Neuronal stem cell (in vitro differentiated cells): ENCODE results near the gene CARD14.

Experiments used
- DNase-seq: peaks from one replicate; pipeline ENCODE4 v3.0.0-alpha.2; 2013; ENCODE audit warnings: low spot score
- H2AFZ ChIP-seq: one replicate; pipeline ENCODE4 v1.6.1; 2013; ENCODE audit warnings: mild to moderate bottlenecking, low read length, inconsistent platforms
- H2AK5ac ChIP-seq: 2 replicates; pipeline ENCODE4 v1.6.1; 2013; ENCODE audit warnings: low read depth, mild to moderate bottlenecking, inconsistent platforms, low read length, moderate library complexity, mixed read lengths
- H2BK120ac ChIP-seq: 2 replicates; pipeline ENCODE4 v1.6.1; 2013; ENCODE audit warnings: low read depth, mild to moderate bottlenecking, inconsistent platforms, low read length, moderate library complexity, mixed read lengths
- H2BK12ac ChIP-seq: one replicate; pipeline ENCODE4 v1.6.1; 2013; ENCODE audit warnings: low read length, inconsistent platforms
- H2BK15ac ChIP-seq: 2 replicates; pipeline ENCODE4 v1.6.1; 2013; ENCODE audit warnings: mild to moderate bottlenecking, low read length, inconsistent platforms, mixed read lengths
- H2BK5ac ChIP-seq: one replicate; pipeline ENCODE4 v1.6.1; 2013; ENCODE audit warnings: inconsistent platforms, mild to moderate bottlenecking, low read length, moderate library complexity
- H3K14ac ChIP-seq: one replicate; pipeline ENCODE4 v1.6.1; 2013; ENCODE audit warnings: low read length, inconsistent platforms
- H3K18ac ChIP-seq: 2 replicates; pipeline ENCODE4 v1.6.1; 2013; ENCODE audit warnings: low read length, inconsistent platforms
- H3K23ac ChIP-seq: 2 replicates; pipeline ENCODE4 v1.6.1; 2013; ENCODE audit warnings: low read depth, mild to moderate bottlenecking, mixed read lengths, low read length, inconsistent platforms; ENCODE audit not compliant: poor library complexity
- H3K27ac ChIP-seq: replicated peaks from 3 replicates; pipeline ENCODE4 v1.5.1; 2013; ENCODE audit warnings: low read length, inconsistent platforms
- H3K27me3 ChIP-seq, 3 experiments: 2 replicates each; pipeline ENCODE4 v1.6.1; 2013; ENCODE audit warnings: low read length in 3 of 3, mild to moderate bottlenecking in 2 of 3, inconsistent platforms in 1 of 3, low read depth in 1 of 3, mixed read lengths in 1 of 3, moderate library complexity in 1 of 3; ENCODE audit not compliant: control insufficient read depth in 3 of 3, insufficient read depth in 3 of 3
- H3K36me3 ChIP-seq, 2 donors: replicated peaks in 1 of 2; 2 replicates each; pipeline ENCODE4 v1.6.1; 2013; ENCODE audit warnings: low read length in 2 of 2; ENCODE audit not compliant: control insufficient read depth in 2 of 2, insufficient read depth in 2 of 2
- H3K4ac ChIP-seq: 2 replicates; pipeline ENCODE4 v1.6.1; 2013; ENCODE audit warnings: inconsistent platforms, mild to moderate bottlenecking, low read length, moderate library complexity
- H3K4me1 ChIP-seq, 2 donors: 1 replicate in 1 of 2; 2 replicates in 1 of 2; pipeline ENCODE4 v1.6.1; 2013; ENCODE audit warnings: low read length in 2 of 2, low read depth in 1 of 2; ENCODE audit not compliant: control insufficient read depth in 2 of 2, insufficient read depth in 1 of 2
- H3K4me2 ChIP-seq: one replicate; pipeline ENCODE4 v1.6.1; 2013; ENCODE audit warnings: mild to moderate bottlenecking, low read length, inconsistent platforms; ENCODE audit not compliant: insufficient read depth, poor library complexity, severe bottlenecking
- H3K4me3 ChIP-seq, 2 donors: 2 replicates each; pipeline ENCODE4 v1.5.1; 2013; ENCODE audit warnings: low read length in 2 of 2, mild to moderate bottlenecking in 2 of 2, inconsistent platforms in 1 of 2, moderate library complexity in 1 of 2
- H3K79me1 ChIP-seq: one replicate; pipeline ENCODE4 v1.6.1; 2013; ENCODE audit warnings: low read depth, mild to moderate bottlenecking, inconsistent platforms, low read length, moderate library complexity
- H3K9ac ChIP-seq: one replicate; pipeline ENCODE4 v1.6.1; 2013; ENCODE audit warnings: mild to moderate bottlenecking, low read depth, low read length, inconsistent platforms; ENCODE audit not compliant: poor library complexity
- H3K9me3 ChIP-seq, 2 donors: replicated peaks in 1 of 2; 2 replicates each; pipeline versions ENCODE3 to v1.6.1; 2013; ENCODE audit warnings: low read length in 2 of 2, mild to moderate bottlenecking in 2 of 2, inconsistent platforms in 1 of 2, low read depth in 1 of 2, mixed read lengths in 1 of 2, moderate library complexity in 1 of 2; ENCODE audit not compliant: control insufficient read depth in 2 of 2, insufficient read depth in 1 of 2
- H4K8ac ChIP-seq: one replicate; pipeline ENCODE4 v1.6.1; 2013; ENCODE audit warnings: low read depth, mild to moderate bottlenecking, inconsistent platforms, low read length, moderate library complexity
- H4K91ac ChIP-seq: one replicate; pipeline ENCODE4 v1.6.1; 2013; ENCODE audit warnings: low read length, low read depth, mild to moderate bottlenecking, inconsistent platforms; ENCODE audit not compliant: poor library complexity
- WGBS, 2 donors: extraction: QIAGEN DNeasy Blood & Tissue Kit; methylation state at CpG; one replicate each; pipeline ENCODE4 v1.1.7; 2013; ENCODE audit warnings: missing lambda C conversion rate in 2 of 2, mixed read lengths in 1 of 2; ENCODE audit not compliant: insufficient read length in 2 of 2, insufficient replicate concordance in 1 of 2; ENCODE audit errors: extremely low coverage in 2 of 2; 5-methylcytosine and 5-hydroxymethylcytosine counted together

CARD14 gene

DNA sequence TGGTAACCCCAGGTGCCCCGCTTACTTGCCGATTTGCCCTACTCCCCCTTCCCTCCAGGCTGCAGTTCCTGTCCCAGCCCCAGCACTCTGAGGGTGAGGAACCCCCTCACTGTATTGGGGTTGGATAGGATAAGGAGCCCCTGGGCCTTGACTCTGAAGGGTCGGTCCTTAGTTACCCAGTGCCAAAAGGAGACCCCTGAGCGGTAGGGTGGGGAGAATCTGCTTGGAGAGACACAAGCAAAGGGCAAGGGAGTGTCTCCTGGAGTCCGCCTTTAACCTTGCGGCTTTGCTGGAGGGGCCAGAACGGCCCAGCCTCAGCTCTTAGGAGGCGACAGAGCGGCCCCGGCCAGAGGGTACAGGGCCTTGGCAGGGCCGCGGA, 13.0 kb downstream of the CARD14 start:
- no peak overlapping the region for H2AFZ ChIP-seq
- no peak overlapping the region for H3K14ac ChIP-seq
- H4K91ac ChIP-seq, result no peak overlapping the region
- H2BK5ac ChIP-seq, result no peak overlapping the region
- no CpG with 5 or more reads among the region's 12 CpGs for WGBS, 2 donors
- H3K9ac ChIP-seq, result no peak overlapping the region
- no peaks in the 10 kb centered on the region for H3K79me1 ChIP-seq
- H2BK12ac ChIP-seq, result no peak overlapping the region
- no peak overlapping the region for H4K8ac ChIP-seq
- peak overlapping the region; percentile 66 for H2BK15ac ChIP-seq
- no peak for DNase-seq
- peaks cover 10 to 12% of the 10 kb centered on the region in 2 donors for H3K4me1 ChIP-seq
- H3K27ac ChIP-seq, result no peak overlapping the region
- no peaks in the 10 kb centered on the region for H3K9me3 ChIP-seq
- no peak overlapping the region for H3K4me3 ChIP-seq
- no peak overlapping the region for H3K4me2 ChIP-seq
- no peak overlapping the region for H3K23ac ChIP-seq
- H3K27me3 ChIP-seq, result no peaks in the 10 kb centered on the region
- no peak overlapping the region for H3K4ac ChIP-seq
- no peaks in the 10 kb centered on the region for H3K36me3 ChIP-seq
- H2BK120ac ChIP-seq, result no peak overlapping the region
- H2AK5ac ChIP-seq, result peak overlapping the region; percentile 33
- peak overlapping the region; percentile 27 for H3K18ac ChIP-seq

DNA sequence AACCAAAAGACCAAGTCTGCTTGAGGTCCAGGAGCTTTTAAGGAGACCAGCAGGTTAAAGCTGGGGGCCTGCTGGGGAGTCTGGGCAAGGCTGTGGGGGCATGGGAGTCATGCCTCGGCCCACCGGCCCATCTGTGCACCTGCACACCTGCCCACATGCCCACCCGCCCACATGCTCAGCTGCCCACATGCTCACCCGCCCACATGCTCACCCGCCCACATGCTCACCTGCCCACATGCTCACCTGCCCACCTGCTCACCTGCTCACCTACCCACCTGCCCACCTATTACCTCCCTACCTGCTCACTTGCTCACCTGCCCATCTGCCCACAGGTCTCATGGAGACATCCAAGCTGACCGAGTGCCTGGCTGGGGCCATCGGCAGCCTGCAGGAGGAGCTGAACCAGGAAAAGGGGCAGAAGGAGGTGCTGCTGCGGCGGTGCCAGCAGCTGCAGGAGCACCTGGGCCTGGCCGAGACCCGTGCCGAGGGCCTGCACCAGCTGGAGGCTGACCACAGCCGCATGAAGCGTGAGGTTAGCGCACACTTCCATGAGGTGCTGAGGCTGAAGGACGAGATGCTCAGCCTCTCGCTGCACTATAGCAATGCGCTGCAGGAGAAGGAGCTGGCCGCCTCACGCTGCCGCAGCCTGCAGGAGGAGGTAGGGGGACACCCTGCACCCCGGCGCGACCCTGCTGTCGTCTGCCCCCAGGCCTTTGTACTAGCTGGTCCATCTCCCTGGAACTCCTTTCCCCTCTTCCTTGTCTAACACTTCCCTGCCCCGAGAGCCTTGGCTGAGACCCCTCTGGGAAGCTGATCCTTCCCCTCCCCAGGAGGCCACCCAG, 14.0 kb downstream of the CARD14 start:
- H3K18ac ChIP-seq, result peak overlapping the region; percentile 95
- H3K4ac ChIP-seq, result peak overlapping the region; percentile 10
- peak overlapping the region; percentile 53 for H2AK5ac ChIP-seq
- no peak overlapping the region for H3K4me2 ChIP-seq
- no peak overlapping the region for H3K27ac ChIP-seq
- H2BK120ac ChIP-seq, result peak overlapping the region; percentile 68
- peak overlapping the region; percentile 39 for H2BK15ac ChIP-seq
- no peak overlapping the region for H3K4me3 ChIP-seq
- WGBS, 2 donors, result no CpG with 5 or more reads among the region's 26 CpGs
- peak overlapping the region; percentile 83 for H3K9ac ChIP-seq
- no peaks in the 10 kb centered on the region for H3K9me3 ChIP-seq
- no peaks in the 10 kb centered on the region for H3K36me3 ChIP-seq
- H3K23ac ChIP-seq, result no peak overlapping the region
- no peaks in the 10 kb centered on the region for H3K27me3 ChIP-seq
- H3K79me1 ChIP-seq, result no peaks in the 10 kb centered on the region
- no peak for DNase-seq
- no peak overlapping the region for H2BK12ac ChIP-seq
- peak overlapping the region; percentile 11 for H3K14ac ChIP-seq
- peak overlapping the region; percentile 87 for H2AFZ ChIP-seq
- H4K8ac ChIP-seq, result peak overlapping the region; percentile 94
- H3K4me1 ChIP-seq, result peaks cover 10 to 12% of the 10 kb centered on the region in 2 donors
- H2BK5ac ChIP-seq, result peak overlapping the region; percentile 21
- peak overlapping the region; percentile 56 for H4K91ac ChIP-seq

DNA sequence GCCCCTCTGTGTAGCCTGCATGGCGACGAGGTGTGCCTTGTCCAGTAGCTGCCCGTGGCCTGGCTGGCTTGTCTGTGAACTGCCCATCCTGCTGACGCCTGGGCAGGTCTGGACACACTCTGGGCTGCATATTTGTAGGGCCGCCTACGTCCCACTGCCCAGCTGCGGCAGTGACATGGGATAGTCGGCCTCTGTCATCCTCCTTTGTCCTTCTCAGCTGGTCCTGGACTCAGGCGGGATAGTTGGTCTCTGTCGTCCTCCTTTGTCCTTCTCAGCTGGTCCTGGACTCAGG, 14.5 kb downstream of the CARD14 start:
- Histone ChIP-seq H3K4ac (peak overlapping the region; percentile 1), H3K4me1 (peaks cover 10 to 12% of the 10 kb centered on the region in 2 donors), H3K79me1 (no peaks in the 10 kb centered on the region), H3K9ac (peak overlapping the region; percentile 83), H3K4me2 (no peak overlapping the region), H3K27me3 (no peaks in the 10 kb centered on the region), H2BK12ac (no peak overlapping the region), H3K27ac (peak overlapping the region; percentile 21), H2BK15ac (peak overlapping the region; percentile 39), H3K18ac (peak overlapping the region; percentile 95), H2AK5ac (peak overlapping the region; percentile 53), H2AFZ (peak overlapping the region; percentile 87), H3K14ac (peak overlapping the region; percentile 11), H4K8ac (peak overlapping the region; percentile 52), H2BK120ac (peak overlapping the region; percentile 68), H4K91ac (peak overlapping the region; percentile 56), H3K23ac (no peak overlapping the region), H3K4me3 (no peak overlapping the region), H3K36me3 (no peaks in the 10 kb centered on the region), H3K9me3 (no peaks in the 10 kb centered on the region), H2BK5ac (peak overlapping the region; percentile 21)
- no CpG with 5 or more reads among the region's 10 CpGs for WGBS, 2 donors
- DNase-seq, result no peak

DNA sequence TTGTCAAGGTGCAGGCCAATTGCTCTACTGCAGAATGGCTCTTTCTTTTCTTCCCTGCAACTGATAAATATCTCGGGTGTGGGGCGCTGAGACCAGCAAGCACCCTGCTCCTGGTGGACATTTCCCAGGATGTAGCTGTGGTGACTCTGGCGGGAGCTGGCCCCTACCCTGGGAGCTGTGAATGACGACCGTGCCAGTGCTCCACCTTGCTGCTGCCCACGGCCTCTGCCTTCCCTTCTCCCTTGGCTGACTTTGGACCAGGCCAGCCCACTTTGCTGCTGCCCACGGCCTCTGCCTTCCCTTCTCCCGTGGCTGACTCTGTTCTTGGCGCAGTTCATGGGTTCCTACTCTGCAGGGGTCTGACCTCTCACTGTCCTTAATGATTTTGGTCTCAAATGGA, 16.1 kb downstream of the CARD14 start:
- no peak overlapping the region for H3K23ac ChIP-seq
- no peak overlapping the region for H3K18ac ChIP-seq
- no peak overlapping the region for H3K9ac ChIP-seq
- H2BK5ac ChIP-seq, result no peak overlapping the region
- no peaks in the 10 kb centered on the region for H3K9me3 ChIP-seq
- peak overlapping the region; percentile 24 for H2BK12ac ChIP-seq
- H3K4me1 ChIP-seq, result peaks cover 10 to 12% of the 10 kb centered on the region in 2 donors
- H2AFZ ChIP-seq, result no peak overlapping the region
- H2BK120ac ChIP-seq, result no peak overlapping the region
- no peak overlapping the region for H3K4me2 ChIP-seq
- no CpG with 5 or more reads among the region's 9 CpGs for WGBS, 2 donors
- no peak for DNase-seq
- H4K8ac ChIP-seq, result no peak overlapping the region
- no peak overlapping the region for H2AK5ac ChIP-seq
- peak overlapping the region; percentile 57 for H3K4ac ChIP-seq
- H3K36me3 ChIP-seq, result no peaks in the 10 kb centered on the region
- H4K91ac ChIP-seq, result no peak overlapping the region
- H2BK15ac ChIP-seq, result peak overlapping the region; percentile 76
- H3K27me3 ChIP-seq, result no peaks in the 10 kb centered on the region
- no peak overlapping the region for H3K4me3 ChIP-seq
- H3K14ac ChIP-seq, result no peak overlapping the region
- no peak overlapping the region for H3K27ac ChIP-seq
- no peaks in the 10 kb centered on the region for H3K79me1 ChIP-seq
